IPS-20b (cell line): ENCODE results near the gene ANKS6.

ENCODE experiments used
- H3K27ac ChIP-seq: one replicate; pipeline ENCODE4 v1.5.1; 2013; ENCODE audit warnings: low read length
- H3K27me3 ChIP-seq: 2 replicates; pipeline ENCODE4 v1.6.1; 2013; ENCODE audit warnings: mild to moderate bottlenecking, low read length, inconsistent platforms; ENCODE audit not compliant: insufficient read depth
- H3K36me3 ChIP-seq: 2 replicates; pipeline ENCODE4 v1.6.1; 2013; ENCODE audit warnings: low read depth, mild to moderate bottlenecking, inconsistent platforms, low read length, moderate library complexity; ENCODE audit not compliant: insufficient read depth
- H3K4me1 ChIP-seq: 2 replicates; pipeline ENCODE4 v1.6.1; 2013; ENCODE audit warnings: mild to moderate bottlenecking, control low read depth, inconsistent platforms, low read length, moderate library complexity; ENCODE audit not compliant: insufficient read depth
- H3K4me3 ChIP-seq: 2 replicates; pipeline ENCODE4 v1.5.1; 2013; ENCODE audit warnings: mild to moderate bottlenecking, low read length, inconsistent platforms
- H3K9ac ChIP-seq: 2 replicates; pipeline ENCODE4 v1.6.1; 2013; ENCODE audit warnings: low read depth, mild to moderate bottlenecking, inconsistent platforms, low read length, moderate library complexity
- H3K9me3 ChIP-seq: 2 replicates; pipeline ENCODE4 v1.6.1; 2013; ENCODE audit warnings: mild to moderate bottlenecking, low read depth, low read length, inconsistent platforms; ENCODE audit not compliant: insufficient read depth

ANKS6 gene

GRCh38 chr9:98719055-98719454 lies 77.3 kb downstream of the ANKS6 start:
- Histone ChIP-seq H3K27me3 (peaks cover 30% of the 10 kb centered on the region), H3K9me3 (no peaks in the 10 kb centered on the region), H3K4me1 (no peaks in the 10 kb centered on the region), H3K4me3 (no peak overlapping the region), H3K9ac (no peak overlapping the region), H3K27ac (no peak overlapping the region), H3K36me3 (no peaks in the 10 kb centered on the region)

DNA sequence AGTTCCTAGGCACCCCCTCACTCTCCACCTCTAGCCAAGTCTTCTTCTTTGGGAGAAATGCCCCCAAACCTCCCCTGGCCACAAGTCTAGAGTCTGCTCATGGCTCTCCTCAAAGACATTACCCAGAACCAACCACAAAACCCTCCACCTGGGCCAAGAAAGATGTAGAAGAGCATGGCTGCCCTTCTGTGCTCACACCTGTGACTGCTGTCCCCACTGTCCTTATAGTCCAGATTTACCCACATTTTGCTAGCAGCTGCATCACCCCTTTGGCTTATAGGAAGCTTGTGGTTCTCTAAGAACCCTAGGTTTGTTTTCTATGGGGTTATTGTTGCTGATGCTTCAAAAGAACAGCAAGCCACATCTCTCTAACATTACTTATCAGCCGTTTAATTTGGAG lies 81.5 kb downstream of the ANKS6 start:
- Histone ChIP-seq H3K27ac (no peak overlapping the region), H3K36me3 (no peaks in the 10 kb centered on the region), H3K9ac (no peak overlapping the region), H3K27me3 (peaks cover 64% of the 10 kb centered on the region), H3K4me1 (no peaks in the 10 kb centered on the region), H3K4me3 (no peak overlapping the region), H3K9me3 (no peaks in the 10 kb centered on the region)

- no peaks in the 10 kb centered on the region for H3K9me3 ChIP-seq
- H3K4me3 ChIP-seq, result no peak overlapping the region
- no peaks in the 10 kb centered on the region for H3K36me3 ChIP-seq
- no peaks in the 10 kb centered on the region for H3K4me1 ChIP-seq
- no peak overlapping the region for H3K27ac ChIP-seq
- no peak overlapping the region for H3K9ac ChIP-seq
- peaks cover 75% of the 10 kb centered on the region for H3K27me3 ChIP-seq
Observed at GRCh38 chr9:98712987-98713386, 83.4 kb downstream of the ANKS6 start.

DNA sequence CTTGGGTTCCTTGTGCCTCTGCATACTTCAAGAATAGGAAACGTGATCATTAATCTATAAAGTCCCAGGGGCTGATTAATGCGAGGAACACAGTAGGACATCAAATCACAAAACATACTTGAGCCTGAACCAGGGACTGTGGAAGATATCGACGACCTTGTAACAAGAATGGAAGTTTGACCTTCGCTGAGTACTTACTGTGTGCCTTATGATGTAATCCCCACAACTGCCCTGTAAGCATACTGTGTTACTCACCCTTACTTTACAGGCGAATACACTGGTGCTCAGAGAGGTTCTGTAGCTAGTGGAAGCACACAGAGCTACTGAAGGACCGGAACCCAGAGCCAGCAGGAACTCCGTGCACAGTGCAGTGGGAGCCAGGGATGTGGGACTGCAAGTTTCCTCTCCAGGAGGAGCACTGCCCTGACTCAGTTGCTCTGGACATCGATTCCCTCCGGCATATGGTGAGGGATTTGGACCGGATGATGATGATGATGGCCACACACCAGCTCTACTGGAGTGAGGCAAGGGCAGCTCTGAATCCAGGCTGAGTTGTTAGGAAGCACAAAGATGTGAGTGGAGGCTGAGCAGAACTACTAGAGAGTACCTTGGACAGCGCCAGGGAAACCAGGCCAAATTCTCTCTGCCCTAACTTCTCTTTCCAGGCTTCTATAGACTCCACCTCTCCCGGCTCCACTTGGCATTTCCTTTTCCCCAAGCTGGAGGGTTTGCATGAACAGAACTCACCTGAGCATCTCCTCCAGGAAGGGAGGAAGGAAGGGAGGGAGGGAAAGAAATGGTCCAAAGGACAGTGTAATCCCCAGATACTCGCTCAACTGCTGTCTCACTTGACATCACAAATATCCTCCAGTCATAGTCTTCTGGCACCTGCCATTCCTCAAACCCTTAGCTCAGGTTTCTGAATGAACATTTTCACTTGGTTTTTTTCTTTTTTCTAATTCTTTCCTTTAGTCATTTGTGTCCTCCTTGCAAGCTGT lies 86.1 kb downstream of the ANKS6 start:
- H3K9ac ChIP-seq, result no peak overlapping the region
- H3K27ac ChIP-seq, result no peak overlapping the region
- H3K9me3 ChIP-seq, result no peaks in the 10 kb centered on the region
- peak overlapping the region; percentile 54; the same call in 1 of the 2 replicates for H3K4me3 ChIP-seq
- peaks cover 90% of the 10 kb centered on the region for H3K27me3 ChIP-seq
- no peaks in the 10 kb centered on the region for H3K36me3 ChIP-seq
- H3K4me1 ChIP-seq, result no peaks in the 10 kb centered on the region

- no peaks in the 10 kb centered on the region for H3K9me3 ChIP-seq
- H3K4me1 ChIP-seq, result no peaks in the 10 kb centered on the region
- peaks cover 95% of the 10 kb centered on the region for H3K27me3 ChIP-seq
- no peak within 1 kb of the TSS for H3K27ac ChIP-seq
- no peaks in the 10 kb centered on the region for H3K36me3 ChIP-seq
- H3K4me3 ChIP-seq, result peak within 1 kb of the TSS; percentile 62; the same call in 1 of the 2 replicates
- no peak within 1 kb of the TSS for H3K9ac ChIP-seq
Observed at GRCh38 chr9:98708933-98709911, 87.1 kb downstream of the ANKS6 start, which contains the start of gene GABBR2. GABBR2 (minus strand) TSS chr9:98708935; CDS start chr9:98708737, 198 bp downstream.

GRCh38 chr9:98708103-98708932 lies 88.0 kb downstream of the ANKS6 start:
- H3K36me3 ChIP-seq, result no peaks in the 10 kb centered on the region
- no peaks in the 10 kb centered on the region for H3K4me1 ChIP-seq
- no peak overlapping the region for H3K27ac ChIP-seq
- H3K9me3 ChIP-seq, result no peaks in the 10 kb centered on the region
- H3K9ac ChIP-seq, result no peak overlapping the region
- peaks cover 92% of the 10 kb centered on the region for H3K27me3 ChIP-seq
- peak overlapping the region; percentile 62; the same call in 1 of the 2 replicates for H3K4me3 ChIP-seq

GRCh38 chr9:98707166-98708102 lies 88.9 kb downstream of the ANKS6 start:
- Histone ChIP-seq H3K36me3 (no peaks in the 10 kb centered on the region), H3K4me1 (no peaks in the 10 kb centered on the region), H3K27ac (no peak overlapping the region), H3K9me3 (no peaks in the 10 kb centered on the region), H3K27me3 (peaks cover 85% of the 10 kb centered on the region), H3K9ac (no peak overlapping the region), H3K4me3 (peak overlapping the region; percentile 62)

- H3K36me3 ChIP-seq, result no peaks in the 10 kb centered on the region
- H3K4me3 ChIP-seq, result peak overlapping the region; percentile 62
- H3K27ac ChIP-seq, result no peak overlapping the region
- no peaks in the 10 kb centered on the region for H3K9me3 ChIP-seq
- H3K9ac ChIP-seq, result no peak overlapping the region
- H3K4me1 ChIP-seq, result no peaks in the 10 kb centered on the region
- peaks cover 81% of the 10 kb centered on the region for H3K27me3 ChIP-seq
Observed at GRCh38 chr9:98706651-98707165, 89.6 kb downstream of the ANKS6 start.

DNA sequence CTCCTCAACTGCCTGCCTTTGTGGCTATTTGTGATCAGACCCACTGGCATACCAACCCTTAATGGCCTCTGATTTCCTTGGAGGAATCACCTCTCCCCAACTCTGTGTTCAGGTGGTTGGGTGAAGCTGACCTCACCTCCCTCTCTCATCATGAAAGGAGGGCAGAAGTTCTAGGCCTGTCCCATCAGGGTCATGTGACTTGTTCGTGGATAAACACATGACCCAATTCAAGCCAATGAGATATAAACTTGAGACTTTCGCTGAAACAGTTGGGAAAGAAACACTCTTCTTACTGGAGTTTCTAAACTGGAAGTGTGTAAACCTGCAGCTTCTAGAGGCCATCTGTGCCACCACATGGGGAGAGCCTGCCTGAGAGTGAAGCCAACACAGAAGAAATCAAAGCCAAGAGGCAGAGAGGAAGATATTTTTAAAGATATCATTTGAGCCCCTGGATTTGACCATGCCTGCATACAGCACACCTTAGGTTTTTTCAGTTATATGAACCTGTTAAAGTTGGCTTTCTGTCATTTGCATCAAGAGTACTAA lies 93.4 kb downstream of the ANKS6 start:
- H3K9me3 ChIP-seq, result no peaks in the 10 kb centered on the region
- H3K4me1 ChIP-seq, result no peaks in the 10 kb centered on the region
- H3K27me3 ChIP-seq, result peaks cover 49% of the 10 kb centered on the region
- H3K4me3 ChIP-seq, result no peak overlapping the region
- H3K36me3 ChIP-seq, result no peaks in the 10 kb centered on the region
- no peak overlapping the region for H3K9ac ChIP-seq
- H3K27ac ChIP-seq, result no peak overlapping the region

- no peak overlapping the region for H3K27ac ChIP-seq
- no peaks in the 10 kb centered on the region for H3K36me3 ChIP-seq
- no peaks in the 10 kb centered on the region for H3K9me3 ChIP-seq
- no peak overlapping the region for H3K4me3 ChIP-seq
- no peaks in the 10 kb centered on the region for H3K4me1 ChIP-seq
- no peak overlapping the region for H3K9ac ChIP-seq
- peaks cover 43% of the 10 kb centered on the region for H3K27me3 ChIP-seq
Observed at GRCh38 chr9:98702340-98702739, 94.0 kb downstream of the ANKS6 start.
